K562 (cell line): Measurements from ENCODE around the gene SFRP5.

Experiments used
- TEAD4 ChIP-seq, 2 experiments: sonication (generic) in 1 of 2; formaldehyde crosslinking in 1 of 2; IDR thresholded peaks; 2 replicates each; pipeline versions ENCODE4 v1.6.1 to v1.8.0; 2012 to 2022; ENCODE audit warnings: borderline replicate concordance in 1 of 2, inconsistent platforms in 1 of 2, low read length in 1 of 2, mild to moderate bottlenecking in 1 of 2, missing genetic modification reagents in 1 of 2
- TF ChIP-seq, protein P1 (sequence below), 3 experiments: IDR thresholded peaks in 2 of 3; conservative IDR thresholded peaks in 1 of 3; 2 replicates each; pipeline ENCODE4 v1.5.1; 2011 to 2012; ENCODE audit warnings: low read length in 3 of 3, mild to moderate bottlenecking in 3 of 3, control low read depth in 2 of 3, improper control_type of control experiment in 1 of 3, inconsistent platforms in 1 of 3, low read depth in 1 of 3, mixed read lengths in 1 of 3, moderate library complexity in 1 of 3; ENCODE audit not compliant: insufficient read depth in 2 of 3

DNA sequence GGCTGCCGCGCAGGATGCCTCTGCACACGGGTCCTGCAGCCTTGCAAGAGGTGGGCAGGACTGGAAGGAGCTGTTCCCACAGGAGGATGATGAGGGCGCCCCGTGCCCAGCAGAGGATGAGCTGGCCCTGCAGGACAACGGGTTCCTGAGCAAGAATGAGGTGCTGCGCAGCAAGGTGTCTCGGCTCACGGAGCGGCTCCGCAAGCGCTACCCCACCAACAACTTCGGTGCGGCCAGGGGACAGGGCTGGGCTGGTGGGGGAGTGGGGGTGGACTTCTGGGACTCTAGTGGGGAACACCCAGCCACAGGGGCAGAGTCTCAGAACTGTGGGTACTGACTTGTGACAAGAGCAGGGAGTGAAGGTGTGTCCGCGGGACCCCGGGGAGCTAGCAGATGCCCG lies 18.8 kb downstream of the SFRP5 start:
- no peak for TF ChIP-seq TEAD4 (IDR thresholded peaks at IDR 0.05; ENCODE audit: low read length)
- no peak for TF ChIP-seq TEAD4 (CRISPR knock-in tag; IDR thresholded peaks at IDR 0.05; ENCODE audit: borderline replicate concordance)
- TF ChIP-seq, protein P1, sequence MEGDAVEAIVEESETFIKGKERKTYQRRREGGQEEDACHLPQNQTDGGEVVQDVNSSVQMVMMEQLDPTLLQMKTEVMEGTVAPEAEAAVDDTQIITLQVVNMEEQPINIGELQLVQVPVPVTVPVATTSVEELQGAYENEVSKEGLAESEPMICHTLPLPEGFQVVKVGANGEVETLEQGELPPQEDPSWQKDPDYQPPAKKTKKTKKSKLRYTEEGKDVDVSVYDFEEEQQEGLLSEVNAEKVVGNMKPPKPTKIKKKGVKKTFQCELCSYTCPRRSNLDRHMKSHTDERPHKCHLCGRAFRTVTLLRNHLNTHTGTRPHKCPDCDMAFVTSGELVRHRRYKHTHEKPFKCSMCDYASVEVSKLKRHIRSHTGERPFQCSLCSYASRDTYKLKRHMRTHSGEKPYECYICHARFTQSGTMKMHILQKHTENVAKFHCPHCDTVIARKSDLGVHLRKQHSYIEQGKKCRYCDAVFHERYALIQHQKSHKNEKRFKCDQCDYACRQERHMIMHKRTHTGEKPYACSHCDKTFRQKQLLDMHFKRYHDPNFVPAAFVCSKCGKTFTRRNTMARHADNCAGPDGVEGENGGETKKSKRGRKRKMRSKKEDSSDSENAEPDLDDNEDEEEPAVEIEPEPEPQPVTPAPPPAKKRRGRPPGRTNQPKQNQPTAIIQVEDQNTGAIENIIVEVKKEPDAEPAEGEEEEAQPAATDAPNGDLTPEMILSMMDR (IDR thresholded peaks at IDR 0.05 in 2 of 3, conservative IDR thresholded peaks at IDR 0.05 in 1 of 3; ENCODE audit: insufficient read depth in 2 of 3, low read depth in 1 of 3, low read length in 3 of 3): no peak
